DMS153 treated with DMSO at 0.1 percent for 48 hours (cell line): ENCODE data around the gene MLXIP.
"Not testable (repeated sequence)": the region's sequence is repeated elsewhere in the genome, so short reads cannot be mapped to it uniquely, and the experiment has no call there.

Source experiments
- DNase-seq: peaks from one replicate; lab custom pipeline; 2025; ENCODE audit not compliant: unreplicated experiment; lab: John Stamatoyannopoulos, UW

The MLXIP gene, protein sequence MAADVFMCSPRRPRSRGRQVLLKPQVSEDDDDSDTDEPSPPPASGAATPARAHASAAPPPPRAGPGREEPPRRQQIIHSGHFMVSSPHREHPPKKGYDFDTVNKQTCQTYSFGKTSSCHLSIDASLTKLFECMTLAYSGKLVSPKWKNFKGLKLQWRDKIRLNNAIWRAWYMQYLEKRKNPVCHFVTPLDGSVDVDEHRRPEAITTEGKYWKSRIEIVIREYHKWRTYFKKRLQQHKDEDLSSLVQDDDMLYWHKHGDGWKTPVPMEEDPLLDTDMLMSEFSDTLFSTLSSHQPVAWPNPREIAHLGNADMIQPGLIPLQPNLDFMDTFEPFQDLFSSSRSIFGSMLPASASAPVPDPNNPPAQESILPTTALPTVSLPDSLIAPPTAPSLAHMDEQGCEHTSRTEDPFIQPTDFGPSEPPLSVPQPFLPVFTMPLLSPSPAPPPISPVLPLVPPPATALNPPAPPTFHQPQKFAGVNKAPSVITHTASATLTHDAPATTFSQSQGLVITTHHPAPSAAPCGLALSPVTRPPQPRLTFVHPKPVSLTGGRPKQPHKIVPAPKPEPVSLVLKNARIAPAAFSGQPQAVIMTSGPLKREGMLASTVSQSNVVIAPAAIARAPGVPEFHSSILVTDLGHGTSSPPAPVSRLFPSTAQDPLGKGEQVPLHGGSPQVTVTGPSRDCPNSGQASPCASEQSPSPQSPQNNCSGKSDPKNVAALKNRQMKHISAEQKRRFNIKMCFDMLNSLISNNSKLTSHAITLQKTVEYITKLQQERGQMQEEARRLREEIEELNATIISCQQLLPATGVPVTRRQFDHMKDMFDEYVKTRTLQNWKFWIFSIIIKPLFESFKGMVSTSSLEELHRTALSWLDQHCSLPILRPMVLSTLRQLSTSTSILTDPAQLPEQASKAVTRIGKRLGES

DNA sequence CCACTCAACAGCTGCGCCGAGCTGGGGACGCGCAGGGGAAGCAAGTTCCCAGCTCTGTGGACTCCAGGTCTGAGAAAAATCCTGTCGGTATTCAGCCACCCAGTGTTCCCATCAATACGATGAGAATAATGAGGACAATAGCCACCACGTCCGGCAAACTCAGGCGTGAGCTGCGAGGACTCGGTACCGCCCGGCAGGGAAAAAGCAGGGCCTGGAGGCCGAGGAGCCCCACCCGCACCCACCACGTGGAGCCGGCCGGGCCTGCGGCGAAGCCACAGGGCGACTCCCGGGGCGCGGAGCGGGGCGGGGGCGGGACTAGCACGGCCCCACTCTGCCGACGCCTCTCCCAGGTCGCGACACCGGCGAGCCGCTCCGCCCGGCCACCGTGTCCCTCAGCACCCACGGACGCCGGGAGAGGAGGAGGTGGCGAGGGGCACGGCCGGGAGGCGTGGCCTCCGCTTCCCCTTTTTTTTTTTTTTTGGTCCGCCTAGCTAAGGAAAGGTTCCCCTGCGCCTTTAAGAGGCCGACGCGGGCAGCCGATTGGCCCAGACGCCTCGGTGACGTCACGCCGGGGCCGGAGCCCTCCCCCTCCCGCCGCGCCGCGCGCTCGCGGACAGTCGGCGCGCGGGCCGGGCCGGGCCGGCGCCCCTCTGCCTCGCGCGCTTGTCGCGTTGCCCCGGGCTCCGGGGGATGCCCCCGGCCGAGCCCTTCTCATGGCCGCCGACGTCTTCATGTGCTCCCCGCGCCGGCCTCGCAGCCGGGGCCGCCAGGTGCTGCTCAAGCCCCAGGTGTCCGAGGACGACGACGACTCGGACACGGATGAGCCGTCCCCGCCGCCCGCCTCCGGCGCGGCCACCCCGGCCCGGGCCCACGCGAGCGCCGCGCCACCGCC lies at the start of gene MLXIP:
Gene MLXIP (plus strand): TSS at position 616 of the 892 bp plus-strand sequence. CDS start 98 bp downstream, at position 714.
- peak; percentile 76 for DNase-seq

DNA sequence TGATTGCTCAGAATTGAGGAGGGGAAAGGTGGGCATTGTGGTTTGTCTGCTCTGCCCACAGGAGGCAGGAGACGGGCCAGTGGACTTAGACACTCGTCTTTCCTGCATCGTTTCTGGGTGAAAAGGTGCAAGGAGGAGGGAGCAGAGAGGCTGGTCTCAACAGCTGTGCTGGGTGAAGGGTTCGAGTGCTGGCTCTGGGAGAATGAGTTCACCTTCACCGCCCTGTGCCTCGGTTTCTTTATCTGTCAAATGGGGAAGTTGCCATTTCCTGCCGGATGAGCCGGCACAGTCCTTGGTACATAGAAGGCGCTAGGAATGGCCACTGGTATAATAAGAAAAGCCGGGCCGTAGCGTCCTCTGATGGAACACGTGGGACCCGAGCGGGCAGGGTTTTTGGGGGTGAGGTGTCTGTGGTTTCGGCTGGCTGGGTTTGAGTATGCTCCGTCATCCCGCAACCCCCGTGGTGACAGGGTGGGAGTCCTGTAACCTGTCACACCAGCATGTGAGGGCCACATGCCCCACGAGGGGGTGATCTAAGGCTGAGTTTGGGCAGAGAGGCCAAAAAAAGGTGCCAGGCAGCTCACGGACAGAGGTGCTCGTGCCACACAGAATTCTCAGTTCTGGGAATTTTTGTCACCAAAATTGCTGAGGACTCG lies 49.5 kb upstream of the MLXIP start:
- DNase-seq: no peak

DNA sequence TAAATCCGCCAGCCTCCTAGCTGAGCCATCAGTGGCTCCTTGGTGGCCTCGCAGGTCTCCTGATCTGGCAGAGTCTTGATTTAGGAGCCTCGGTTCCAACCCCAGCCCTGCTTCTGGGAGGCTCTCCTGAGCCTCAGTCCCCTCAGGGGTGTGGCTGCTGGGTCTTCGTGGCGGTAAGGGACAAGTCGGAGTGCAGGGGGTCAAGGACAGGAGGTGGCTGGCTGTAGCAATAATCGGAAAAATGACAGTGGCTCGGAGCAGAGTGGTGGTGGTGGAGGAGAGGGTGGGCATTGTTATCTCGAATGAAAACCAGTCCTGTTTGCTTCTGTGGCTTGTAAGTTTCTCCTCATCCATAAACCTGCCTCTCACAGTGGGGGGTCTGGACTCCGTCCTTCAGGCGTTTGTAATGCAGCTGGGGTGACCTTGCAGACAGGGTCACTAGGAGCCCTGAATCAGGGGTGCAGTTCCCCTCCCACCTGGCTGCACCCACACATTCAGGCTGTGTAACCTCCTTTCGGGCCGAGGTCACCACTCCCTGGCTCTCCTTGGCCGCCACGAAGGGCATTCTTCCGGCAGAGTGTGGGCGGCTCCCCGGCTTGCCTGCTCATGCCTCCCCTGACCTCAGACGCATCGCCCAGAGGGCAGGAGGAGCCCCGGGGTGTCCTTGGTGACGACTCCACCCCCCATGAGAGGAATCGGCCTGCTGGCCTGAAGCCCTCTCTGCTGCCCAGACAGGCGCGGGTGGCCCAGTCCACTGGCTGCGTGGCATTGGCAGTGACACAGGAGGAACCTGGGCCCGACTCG lies 48.7 kb upstream of the MLXIP start:
- DNase-seq: no peak

DNA sequence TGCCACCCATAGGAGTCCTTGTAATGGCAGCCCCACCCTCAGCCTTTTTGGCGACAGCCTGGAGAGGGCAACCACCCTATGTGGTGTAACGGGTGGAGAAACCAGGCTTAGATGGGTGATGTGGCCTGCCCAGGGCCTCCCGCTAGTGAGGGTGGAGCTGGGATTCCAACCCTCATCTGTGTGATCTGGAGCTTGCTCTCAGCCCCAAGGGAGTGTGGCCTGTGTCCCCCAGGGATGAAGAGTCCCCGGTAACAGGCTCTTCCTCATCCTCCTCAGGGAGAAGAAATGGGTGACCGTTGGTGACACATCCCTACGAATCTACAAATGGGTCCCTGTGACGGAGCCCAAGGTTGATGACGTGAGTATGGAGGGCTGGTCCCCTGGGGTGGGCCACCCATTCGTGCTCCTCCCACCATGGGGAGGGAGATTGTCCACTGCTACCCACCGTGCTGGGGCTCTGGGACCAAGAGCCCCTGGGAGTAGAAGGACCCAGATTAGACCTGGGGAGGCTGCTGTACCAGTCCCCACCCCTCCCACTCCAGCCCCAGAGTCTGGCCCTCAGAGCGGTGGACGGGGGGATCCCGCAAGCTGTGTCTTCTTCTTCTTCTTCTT lies 48.0 kb upstream of the MLXIP start:
- no peak for DNase-seq

DNA sequence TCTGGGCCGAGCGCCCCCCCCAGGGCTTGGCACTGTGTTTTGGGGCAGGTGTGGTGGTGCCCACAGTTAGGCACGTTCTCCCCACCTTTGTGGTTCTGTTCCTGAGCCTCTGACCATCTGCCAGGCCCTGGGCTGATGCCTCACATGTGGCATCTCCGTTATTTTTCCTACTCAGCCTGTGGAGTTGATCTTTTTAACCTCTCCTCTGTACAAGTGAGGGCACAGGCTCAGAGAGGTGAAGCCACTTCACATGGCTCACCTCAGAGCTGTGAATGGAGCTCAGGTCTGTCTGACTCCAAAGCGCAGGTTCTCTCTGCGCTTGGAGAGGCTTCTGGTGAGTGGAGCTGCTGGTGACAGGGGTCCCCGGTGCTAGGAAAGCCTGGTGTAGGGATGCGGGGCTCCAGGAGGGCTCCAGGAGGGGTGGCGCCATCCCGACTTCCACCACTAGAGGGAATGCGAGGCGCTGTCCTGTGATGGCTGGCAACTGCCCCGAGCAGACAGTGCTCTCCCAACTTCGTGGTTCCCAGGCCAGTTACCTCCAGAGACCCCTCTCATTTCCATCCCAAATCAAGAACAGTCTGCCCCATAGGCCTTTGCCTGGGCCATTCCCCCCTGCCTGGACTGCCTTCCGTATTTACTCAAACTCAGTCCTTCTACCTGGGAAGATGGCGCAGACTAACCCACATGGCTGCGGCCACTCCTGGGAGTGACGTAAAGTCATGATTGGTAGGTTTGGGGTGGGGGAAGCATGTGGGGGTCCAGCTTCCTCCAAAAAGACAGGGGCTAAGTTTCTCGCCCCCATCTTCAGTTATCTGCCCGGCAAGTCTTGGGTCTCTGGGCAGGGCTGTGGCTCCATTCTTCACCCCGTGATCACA lies 47.0 kb upstream of the MLXIP start:
- no peak for DNase-seq

DNA sequence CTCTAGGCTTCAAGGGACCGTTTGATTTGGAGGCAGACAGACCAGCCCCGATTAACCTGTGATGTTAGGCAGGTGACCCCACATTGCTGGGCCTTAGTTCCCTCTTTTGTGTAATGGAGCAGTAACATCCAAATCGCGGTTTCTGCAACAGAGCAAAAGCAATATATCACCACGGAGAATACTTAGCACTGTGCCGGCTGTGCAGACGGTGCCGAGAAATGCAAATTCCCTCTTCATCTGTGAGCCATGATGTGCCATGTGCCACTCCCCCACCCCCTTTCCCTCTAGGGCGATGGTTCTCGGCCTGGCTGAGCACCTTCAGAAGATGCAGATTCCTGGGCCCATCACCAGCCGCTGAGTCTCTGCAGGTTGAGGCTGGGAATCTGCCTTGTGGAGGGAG lies 46.0 kb upstream of the MLXIP start:
- DNase-seq: no peak

DNA sequence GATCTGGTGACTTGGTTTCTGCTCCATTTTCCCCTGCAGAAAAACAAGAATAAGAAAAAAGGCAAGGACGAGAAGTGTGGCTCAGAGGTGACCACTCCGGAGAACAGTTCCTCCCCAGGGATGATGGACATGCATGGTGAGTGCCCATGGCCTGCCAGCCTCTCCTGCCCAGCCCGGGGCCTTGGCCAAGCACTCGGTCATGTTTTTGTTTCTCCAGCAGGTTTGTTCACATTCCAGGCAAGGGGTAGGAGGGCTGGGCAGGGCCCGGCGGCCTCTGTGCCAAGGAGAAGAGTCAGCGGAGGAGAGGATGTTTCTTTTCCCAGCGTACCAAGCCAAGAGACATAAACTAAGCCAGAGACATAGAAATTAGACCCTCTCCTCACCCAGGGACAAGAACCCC lies 43.3 kb upstream of the MLXIP start:
- no peak for DNase-seq

DNA sequence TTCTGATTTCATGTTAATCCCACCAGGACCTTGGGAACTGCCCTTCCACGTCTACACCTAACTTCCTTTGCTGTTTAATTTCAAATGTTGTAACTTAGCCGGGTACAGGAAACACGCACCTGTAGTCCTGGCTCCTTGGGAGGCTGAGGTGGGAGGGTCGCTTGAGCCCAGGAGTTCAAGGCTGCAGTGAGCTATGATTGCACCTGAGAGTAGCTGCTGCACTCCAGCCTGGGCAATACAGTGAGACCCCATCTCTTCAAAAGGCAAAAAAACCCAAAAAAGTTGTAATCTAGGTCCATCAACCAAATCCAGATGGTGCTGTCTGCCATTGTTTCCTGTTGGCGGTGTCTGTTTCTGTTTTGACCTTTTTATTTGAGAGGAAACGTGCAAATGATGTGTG lies 42.4 kb upstream of the MLXIP start:
- DNase-seq: no peak

DNA sequence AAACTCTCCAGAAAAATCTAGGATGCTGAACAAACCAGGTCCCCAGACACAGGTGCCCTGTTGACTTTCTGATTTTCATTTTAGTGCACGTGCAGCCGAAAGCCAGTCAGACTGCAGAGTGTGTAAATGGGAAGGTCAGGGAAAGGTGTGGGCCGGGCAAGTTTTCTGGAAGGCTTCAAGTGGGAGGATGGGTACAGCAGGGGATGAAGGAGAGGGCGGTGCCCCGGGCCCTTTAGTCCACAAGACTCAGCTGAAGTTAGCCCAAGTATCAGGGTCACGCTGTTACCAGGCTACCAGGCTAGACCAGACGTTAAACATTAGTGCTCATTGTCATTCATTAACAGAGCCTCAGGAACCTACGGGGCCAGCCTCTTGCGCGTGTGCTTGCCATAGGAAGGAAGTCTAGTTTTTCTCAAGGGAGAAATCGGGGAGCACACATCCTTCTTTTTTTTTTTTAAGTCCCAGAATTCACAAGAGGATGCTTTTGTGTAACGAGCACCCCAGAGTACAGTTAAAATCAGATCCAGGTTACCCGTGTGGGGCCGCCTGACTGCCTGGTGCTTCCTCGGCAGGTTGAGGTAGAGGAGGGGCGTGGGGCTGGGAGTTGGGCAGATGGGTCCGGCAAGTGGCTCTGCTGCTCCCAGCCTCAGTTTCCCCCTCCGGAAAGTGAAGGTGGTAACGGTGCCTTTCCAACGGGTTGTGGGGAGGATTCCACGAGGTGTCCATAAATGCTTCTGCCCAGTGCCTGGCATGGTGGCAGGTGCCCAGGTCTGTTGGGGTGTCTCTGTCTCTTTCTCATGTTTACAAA lies 37.8 kb upstream of the MLXIP start:
- no peak for DNase-seq

DNA sequence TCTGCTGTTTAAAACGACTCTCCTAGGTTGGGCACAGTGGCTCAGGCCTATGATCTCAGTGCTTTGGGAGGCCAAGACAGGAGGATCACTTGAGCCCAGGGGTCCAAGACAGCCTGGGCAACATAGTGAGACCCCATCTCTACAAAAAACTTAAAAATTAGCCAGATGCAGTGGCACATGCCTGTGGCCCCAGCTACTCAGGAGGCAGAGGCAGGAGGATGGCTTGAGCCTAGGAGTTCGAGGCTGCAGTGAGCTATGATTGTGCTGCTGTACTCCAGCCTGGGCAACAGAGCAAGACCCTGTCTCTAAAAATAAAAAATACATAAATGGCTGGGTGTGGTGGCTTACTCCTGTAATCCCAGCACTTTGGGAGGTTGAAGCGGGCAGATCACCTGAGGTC lies 37.1 kb upstream of the MLXIP start:
- DNase-seq: not testable (repeated sequence)

DNA sequence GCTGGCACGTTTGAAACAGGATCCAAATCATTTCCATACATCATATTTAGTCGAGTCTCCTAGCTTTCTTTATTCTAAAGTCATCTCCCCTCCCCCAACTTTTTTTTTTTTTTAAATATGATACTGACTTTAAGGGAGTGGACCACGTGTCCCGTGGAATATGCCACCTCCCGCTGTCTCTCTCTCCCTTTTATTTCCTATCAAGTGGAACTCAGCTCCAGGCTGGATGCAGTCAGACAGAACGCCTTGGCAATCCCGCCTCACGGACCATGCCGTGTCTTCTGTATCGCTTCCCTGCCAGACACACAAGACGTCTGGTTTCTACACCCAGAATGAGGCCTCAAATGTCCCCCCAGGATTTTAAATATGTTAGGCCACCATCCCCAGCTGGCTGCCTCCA lies 35.6 kb upstream of the MLXIP start:
- DNase-seq: no peak

DNA sequence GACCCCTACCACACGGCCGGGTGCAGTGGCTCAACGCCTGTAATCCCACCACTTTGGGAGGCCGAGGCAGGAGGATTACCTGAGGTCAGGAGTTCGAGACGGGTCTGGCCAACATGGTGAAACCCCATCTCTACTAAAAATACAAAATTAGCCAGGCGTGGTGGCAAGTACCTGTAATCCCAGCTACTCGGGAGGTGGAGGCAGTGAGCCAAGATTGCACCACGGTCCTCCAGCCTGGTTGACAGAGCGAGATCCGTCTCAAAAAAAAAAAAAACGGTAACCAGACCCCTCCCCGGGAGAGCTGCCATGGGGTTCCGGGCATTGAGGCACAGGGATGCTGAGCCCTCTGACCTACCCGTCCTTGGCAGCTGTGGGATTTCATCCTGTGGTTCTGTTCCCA lies 35.1 kb upstream of the MLXIP start:
- no peak for DNase-seq

DNA sequence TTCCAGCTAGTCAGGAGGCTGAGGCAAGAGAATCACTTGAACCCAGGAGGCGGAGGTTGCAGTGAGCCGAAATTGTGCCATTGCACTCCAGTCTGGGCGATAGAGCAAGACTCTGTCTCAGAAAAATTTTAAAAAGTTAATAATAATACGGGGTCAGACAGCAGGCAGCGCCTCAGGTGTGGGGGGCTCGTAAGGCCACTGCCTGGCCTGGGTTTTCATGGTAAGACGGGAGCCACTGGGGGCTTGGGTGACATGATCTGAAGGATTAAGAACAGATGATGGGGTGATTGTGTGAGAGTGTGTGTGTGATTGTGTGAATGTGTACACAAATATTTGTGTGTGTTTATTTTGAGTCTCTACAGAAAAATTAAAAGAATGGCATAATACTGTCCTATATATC lies 33.3 kb upstream of the MLXIP start:
- DNase-seq: no peak

DNA sequence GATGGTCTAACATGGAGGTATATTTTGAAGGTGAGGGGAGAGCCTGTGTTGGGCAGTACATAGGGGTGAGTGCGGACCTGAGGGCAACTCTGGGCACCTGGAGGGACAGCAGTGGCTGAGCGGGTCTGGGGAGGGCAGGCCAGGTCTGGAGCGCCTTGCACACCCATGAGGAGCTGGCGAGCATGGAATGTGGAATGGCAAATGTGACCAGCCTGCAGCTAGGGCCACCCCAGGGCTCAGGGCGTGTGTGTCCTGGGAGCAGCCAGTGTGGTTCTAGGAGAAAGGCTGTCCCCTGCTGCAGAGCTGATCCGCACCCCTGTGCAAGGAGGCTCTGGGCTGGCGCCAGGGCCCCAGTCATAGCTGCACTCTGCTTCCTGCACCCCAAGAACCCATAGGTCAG lies 32.4 kb upstream of the MLXIP start:
- no peak for DNase-seq

DNA sequence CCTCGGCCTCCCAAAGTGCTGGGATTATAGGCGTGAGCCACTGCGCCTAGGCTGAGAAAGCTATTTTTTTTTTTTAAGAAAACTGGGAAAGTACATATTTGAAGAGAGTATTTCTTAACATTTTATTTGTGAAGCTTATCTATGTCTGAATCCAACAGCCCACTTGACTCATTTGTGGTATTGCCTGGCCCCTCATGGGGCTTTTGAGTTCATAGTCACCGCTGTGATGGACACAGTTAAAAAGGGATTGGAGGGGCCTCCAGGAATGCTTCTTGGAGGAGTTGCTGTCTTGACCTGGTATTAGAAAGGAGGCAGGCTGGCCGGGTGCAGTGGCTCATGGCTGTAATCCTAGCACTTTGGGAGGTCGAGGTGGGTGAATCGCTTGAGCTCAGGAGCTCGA lies 30.4 kb upstream of the MLXIP start:
- DNase-seq: no peak

DNA sequence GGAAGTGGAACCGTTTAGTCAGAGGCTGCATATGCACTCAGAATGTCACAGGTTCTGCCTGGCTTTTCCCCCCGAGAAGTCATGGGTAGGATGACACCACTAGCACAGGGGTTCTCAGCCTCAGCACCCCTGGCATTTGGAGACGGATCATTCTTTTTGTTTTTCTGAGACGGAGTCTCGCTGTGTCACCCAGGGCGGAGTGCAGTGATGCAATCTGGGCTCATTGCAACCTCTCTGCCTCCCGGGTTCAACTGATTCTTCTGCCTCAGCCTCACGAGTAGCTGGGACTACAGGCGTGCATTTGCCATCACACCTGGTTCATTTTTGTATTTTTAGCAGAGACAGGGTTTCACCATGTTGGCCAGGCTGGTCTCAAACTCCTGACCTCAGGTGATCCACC lies 28.7 kb upstream of the MLXIP start:
- DNase-seq: no peak

DNA sequence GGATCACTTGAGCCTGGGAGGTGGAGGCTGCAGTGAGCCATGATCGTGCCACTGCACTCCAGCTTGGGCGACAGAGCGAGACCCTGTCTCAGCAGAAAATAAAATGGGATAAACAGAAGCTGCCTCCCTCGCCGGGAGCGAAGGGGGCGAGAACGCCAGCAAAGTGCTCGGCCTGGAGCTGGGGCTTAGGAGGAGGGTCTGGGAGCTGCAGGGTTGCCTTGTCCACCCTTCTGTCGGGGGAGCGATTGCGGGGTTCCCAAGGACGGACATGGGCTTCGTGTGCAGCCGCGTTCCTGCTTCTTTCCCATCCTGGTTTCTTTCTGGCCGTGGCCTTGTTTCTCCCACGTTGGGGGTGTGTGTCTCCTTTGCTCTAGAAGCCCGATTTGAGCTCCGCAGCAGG lies 27.9 kb upstream of the MLXIP start:
- no peak for DNase-seq
